ENCODE data around the gene NFATC4. TPM values are rescaled to one million over a fixed set of nuclear protein-coding genes. Genes with fewer than 3 reads are reported as not detected.
A peak's percentile ranks its signal among the peaks of the same experiment; 100 is the strongest.

Gene NFATC4
- total and polyA plus RNA-seq, 10 of the 15 experiments (the other 5 are each of a cell fraction or from before 2014, with no cell fraction given) = 0.97 to 14.3 (median 4.9) TPM

DNA sequence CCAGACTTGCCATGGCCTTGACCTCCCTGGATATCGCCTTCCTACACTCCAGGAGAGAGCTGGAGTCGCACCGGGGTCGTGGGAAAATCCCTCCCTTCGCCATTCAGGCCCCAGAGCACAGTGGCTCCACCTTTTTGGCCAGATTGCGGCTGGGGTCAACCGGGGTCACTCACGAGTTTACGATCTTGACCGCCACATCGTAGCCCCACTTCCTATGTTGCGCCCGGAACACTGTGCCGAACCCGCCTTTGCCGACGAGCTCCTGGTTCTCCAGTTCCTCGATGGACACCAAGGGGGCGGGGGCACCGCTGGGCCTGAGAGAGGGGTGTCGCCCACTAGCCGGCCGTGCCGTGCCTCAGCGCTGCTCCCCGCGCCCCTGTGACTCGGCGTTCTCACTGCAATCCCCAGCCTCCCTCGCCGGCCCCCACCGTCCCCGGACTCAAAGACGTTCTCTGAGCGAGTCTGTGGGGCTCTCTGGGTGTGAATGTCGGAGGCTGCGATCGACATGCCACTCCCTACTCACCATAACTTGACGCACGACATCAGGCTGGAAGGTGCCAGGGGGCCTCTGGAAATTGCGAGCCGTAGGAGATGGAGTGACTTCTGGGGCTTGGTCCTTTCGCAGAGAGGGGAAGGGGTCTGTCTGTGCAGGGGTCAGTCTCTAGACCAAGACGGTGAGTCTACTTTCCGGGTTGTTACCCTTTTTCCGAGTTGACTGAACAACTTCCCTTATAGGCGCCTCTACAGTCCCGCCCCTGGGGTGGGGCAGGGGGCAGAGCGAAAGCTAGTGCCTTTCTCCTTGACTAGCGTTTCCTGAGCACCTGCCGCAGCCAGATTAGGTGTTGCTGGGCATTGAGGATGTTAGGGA lies 28.5 kb upstream of the NFATC4 start, which contains the start of gene RIPK3:
RIPK3 (minus strand) TSS at position 708 of the 868 bp plus-strand sequence; CDS start at position 543, 165 bp downstream.
- ChIA-PET RAD21 (ENCODE audit: unreplicated experiment) (interaction anchor here (0.5 to 5.7 kb wide), 5 partner anchors 26 to 96 kb away, joined by 3 to 45 read pairs (median 4); partner anchors contain the start of genes CBLN3, CIDEB and KHNYN), SMC1A (ENCODE audit: uncharacterized antibody, unreplicated experiment) (interaction anchor here (0.6 to 7.7 kb wide), 10 partner anchors 12 to 761 kb away, joined by 3 to 73 read pairs (median 3); partner anchors contain the start of genes JPH4 and KHNYN), POLR2A (interaction anchor here (0.5 to 4.7 kb wide), 9 partner anchors 18 to 119 kb away, joined by 3 to 23 read pairs (median 4); partner anchors contain the start of genes CBLN3, KHNYN and LTB4R2), CTCF (interaction anchor here (0.8 to 16.6 kb wide), 13 partner anchors 11 to 229 kb away, joined by 3 to 452 read pairs (median 6); partner anchors contain the start of genes CBLN3, CIDEB, KHNYN and SDR39U1)
- peaks cover 6% of the 10 kb centered on the region; the same call in 1 of the 2 replicates for H3K4me1 ChIP-seq (ENCODE audit: control insufficient read depth, insufficient read depth, low read length)
- no peaks in the 10 kb centered on the region for H3K9me3 ChIP-seq (replicated peaks; ENCODE audit: control insufficient read depth, insufficient read depth, low read length)
- H4K20me1 ChIP-seq (ENCODE audit: control insufficient read depth, insufficient read depth) = no peaks in the 10 kb centered on the region
- DNase-seq (ENCODE audit: low read depth, low spot score) (peak; percentile 36), FAIRE-seq (peak; percentile 47), ATAC-seq (peak; percentile 95)
- TSS peak; percentile 83 for BruUV-seq (replicated peaks)
- peak within 1 kb of the TSS; percentile 93 for H3K4me3 ChIP-seq
- H3K27me3 ChIP-seq (replicated peaks in 1 of 2; ENCODE audit: control insufficient read depth in 2 of 2, insufficient read depth in 2 of 2, low read length in 1 of 2) = peaks cover 0 to 3% of the 10 kb centered on the region in 2 experiments; a peak in 1 of 4 replicates
- intact Hi-C loops (cut with micrococcal nuclease; ENCODE audit: unreplicated experiment) = no loop called here
- in situ Hi-C loops (cut with MboI) = no loop called here
- peak within 1 kb of the TSS; percentile 34; the same call in 1 of the 2 replicates for H3K27ac ChIP-seq (ENCODE audit: control insufficient read depth, insufficient read depth)
- H2AFZ ChIP-seq (ENCODE audit: control insufficient read depth, low read depth, low read length) = peak within 1 kb of the TSS; percentile 97
- peak within 1 kb of the TSS; percentile 84 for H3K4me2 ChIP-seq (ENCODE audit: control insufficient read depth, insufficient read depth)
- no peaks in the 10 kb centered on the region; a peak in 1 of 4 replicates for H3K36me3 ChIP-seq (ENCODE audit: control insufficient read depth in 2 of 2, insufficient read depth in 2 of 2, low read length in 1 of 2)
- 11% methylated on average over 48 of the region's 51 CpGs for WGBS (ENCODE audit: insufficient coverage, insufficient replicate concordance, low lambda C conversion rate, missing lambda C conversion rate)
- H3K9ac ChIP-seq (ENCODE audit: control insufficient read depth, insufficient read depth, low read length) = peak within 1 kb of the TSS; percentile 74
- H3K79me2 ChIP-seq (ENCODE audit: control insufficient read depth, insufficient read depth, low read length) = no peaks in the 10 kb centered on the region
- TF ChIP-seq KAT2A (conservative IDR thresholded peaks at IDR 0.05; ENCODE audit: control insufficient read depth, low read depth, low read length) (no peak), POLR2AphosphoS2 (IDR thresholded peaks at IDR 0.05; ENCODE audit: low read depth, low read length) (0 out of 2 replicates have a peak, but pooled peaks have one; percentile 30), ZZZ3 (IDR thresholded peaks at IDR 0.05; ENCODE audit: control insufficient read depth, insufficient read length, low read depth) (no peak), IKZF1 (conservative IDR thresholded peaks at IDR 0.05) (0 out of 2 replicates have a peak, but pooled peaks have one; percentile 7), CHD2 (IDR thresholded peaks at IDR 0.05; ENCODE audit: borderline replicate concordance, low read depth, low read length) (0 out of 2 replicates have a peak, but pooled peaks have one; percentile 21), POLR2A (IDR thresholded peaks at IDR 0.05; ENCODE audit: low read depth, low read length) (peak; percentile 63), POLR2AphosphoS5 (IDR thresholded peaks at IDR 0.05; ENCODE audit: low read length) (peak; percentile 52; the same call in 1 of the 2 replicates), BHLHE40 (IDR thresholded peaks at IDR 0.05; ENCODE audit: borderline replicate concordance in 1 of 2, low read depth in 2 of 2, low read length in 1 of 2) (peak in 1 of 2 experiments; percentile 19; a peak in 1 of 4 replicates), IRF4 (IDR thresholded peaks at IDR 0.05; ENCODE audit: low read depth, low read length) (no peak)
- TF ChIP-seq, protein P1, sequence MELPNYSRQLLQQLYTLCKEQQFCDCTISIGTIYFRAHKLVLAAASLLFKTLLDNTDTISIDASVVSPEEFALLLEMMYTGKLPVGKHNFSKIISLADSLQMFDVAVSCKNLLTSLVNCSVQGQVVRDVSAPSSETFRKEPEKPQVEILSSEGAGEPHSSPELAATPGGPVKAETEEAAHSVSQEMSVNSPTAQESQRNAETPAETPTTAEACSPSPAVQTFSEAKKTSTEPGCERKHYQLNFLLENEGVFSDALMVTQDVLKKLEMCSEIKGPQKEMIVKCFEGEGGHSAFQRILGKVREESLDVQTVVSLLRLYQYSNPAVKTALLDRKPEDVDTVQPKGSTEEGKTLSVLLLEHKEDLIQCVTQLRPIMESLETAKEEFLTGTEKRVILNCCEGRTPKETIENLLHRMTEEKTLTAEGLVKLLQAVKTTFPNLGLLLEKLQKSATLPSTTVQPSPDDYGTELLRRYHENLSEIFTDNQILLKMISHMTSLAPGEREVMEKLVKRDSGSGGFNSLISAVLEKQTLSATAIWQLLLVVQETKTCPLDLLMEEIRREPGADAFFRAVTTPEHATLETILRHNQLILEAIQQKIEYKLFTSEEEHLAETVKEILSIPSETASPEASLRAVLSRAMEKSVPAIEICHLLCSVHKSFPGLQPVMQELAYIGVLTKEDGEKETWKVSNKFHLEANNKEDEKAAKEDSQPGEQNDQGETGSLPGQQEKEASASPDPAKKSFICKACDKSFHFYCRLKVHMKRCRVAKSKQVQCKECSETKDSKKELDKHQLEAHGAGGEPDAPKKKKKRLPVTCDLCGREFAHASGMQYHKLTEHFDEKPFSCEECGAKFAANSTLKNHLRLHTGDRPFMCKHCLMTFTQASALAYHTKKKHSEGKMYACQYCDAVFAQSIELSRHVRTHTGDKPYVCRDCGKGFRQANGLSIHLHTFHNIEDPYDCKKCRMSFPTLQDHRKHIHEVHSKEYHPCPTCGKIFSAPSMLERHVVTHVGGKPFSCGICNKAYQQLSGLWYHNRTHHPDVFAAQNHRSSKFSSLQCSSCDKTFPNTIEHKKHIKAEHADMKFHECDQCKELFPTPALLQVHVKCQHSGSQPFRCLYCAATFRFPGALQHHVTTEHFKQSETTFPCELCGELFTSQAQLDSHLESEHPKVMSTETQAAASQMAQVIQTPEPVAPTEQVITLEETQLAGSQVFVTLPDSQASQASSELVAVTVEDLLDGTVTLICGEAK (IDR thresholded peaks at IDR 0.05; ENCODE audit: borderline replicate concordance) = no peak; the same call in 1 of the 2 replicates
- TF ChIP-seq, protein P2, sequence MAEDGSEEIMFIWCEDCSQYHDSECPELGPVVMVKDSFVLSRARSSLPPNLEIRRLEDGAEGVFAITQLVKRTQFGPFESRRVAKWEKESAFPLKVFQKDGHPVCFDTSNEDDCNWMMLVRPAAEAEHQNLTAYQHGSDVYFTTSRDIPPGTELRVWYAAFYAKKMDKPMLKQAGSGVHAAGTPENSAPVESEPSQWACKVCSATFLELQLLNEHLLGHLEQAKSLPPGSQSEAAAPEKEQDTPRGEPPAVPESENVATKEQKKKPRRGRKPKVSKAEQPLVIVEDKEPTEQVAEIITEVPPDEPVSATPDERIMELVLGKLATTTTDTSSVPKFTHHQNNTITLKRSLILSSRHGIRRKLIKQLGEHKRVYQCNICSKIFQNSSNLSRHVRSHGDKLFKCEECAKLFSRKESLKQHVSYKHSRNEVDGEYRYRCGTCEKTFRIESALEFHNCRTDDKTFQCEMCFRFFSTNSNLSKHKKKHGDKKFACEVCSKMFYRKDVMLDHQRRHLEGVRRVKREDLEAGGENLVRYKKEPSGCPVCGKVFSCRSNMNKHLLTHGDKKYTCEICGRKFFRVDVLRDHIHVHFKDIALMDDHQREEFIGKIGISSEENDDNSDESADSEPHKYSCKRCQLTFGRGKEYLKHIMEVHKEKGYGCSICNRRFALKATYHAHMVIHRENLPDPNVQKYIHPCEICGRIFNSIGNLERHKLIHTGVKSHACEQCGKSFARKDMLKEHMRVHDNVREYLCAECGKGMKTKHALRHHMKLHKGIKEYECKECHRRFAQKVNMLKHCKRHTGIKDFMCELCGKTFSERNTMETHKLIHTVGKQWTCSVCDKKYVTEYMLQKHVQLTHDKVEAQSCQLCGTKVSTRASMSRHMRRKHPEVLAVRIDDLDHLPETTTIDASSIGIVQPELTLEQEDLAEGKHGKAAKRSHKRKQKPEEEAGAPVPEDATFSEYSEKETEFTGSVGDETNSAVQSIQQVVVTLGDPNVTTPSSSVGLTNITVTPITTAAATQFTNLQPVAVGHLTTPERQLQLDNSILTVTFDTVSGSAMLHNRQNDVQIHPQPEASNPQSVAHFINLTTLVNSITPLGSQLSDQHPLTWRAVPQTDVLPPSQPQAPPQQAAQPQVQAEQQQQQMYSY (CRISPR knock-in tag; IDR thresholded peaks at IDR 0.05) = no peak
